Adrenal gland (tissue), 12 donors: Measurements from ENCODE around the gene DDI2. TPM values are rescaled to one million over a fixed set of nuclear protein-coding genes. Genes with fewer than 3 reads are reported as not detected.
"Not testable (repeated sequence)": the region's sequence is repeated elsewhere in the genome, so short reads cannot be mapped to it uniquely, and the experiment has no call there.

Experiments
- DNase-seq, 7 donors: peaks; one replicate each; pipeline ENCODE4 v3.0.0-alpha.2; 2019 to 2020
- H3K27ac ChIP-seq, 5 donors: fragments of 200-600 bp; sonication (generic) in 4 of 5; 1 replicate in 3 of 5; 2 replicates in 2 of 5; pipeline versions ENCODE4 v1.5.1 to v1.8.0; 2016 to 2020; ENCODE audit warnings: mild to moderate bottlenecking in 1 of 5
- H3K27me3 ChIP-seq: fragments of 200-600 bp; 2 replicates; pipeline ENCODE4 v1.8.0; 2021
- H3K36me3 ChIP-seq, 2 donors: fragments of 200-600 bp; replicated peaks in 1 of 2; 1 replicate in 1 of 2; 2 replicates in 1 of 2; pipeline versions ENCODE4 v1.5.1 to v1.8.0; 2018 to 2022
- H3K4me1 ChIP-seq, 2 donors: fragments of 200-600 bp; replicated peaks in 1 of 2; 1 replicate in 1 of 2; 2 replicates in 1 of 2; pipeline versions ENCODE4 v1.5.1 to v1.8.0; 2018 to 2021
- H3K4me3 ChIP-seq, 4 donors: fragments of 200-600 bp; sonication (generic) in 3 of 4; one replicate each; pipeline ENCODE4 v1.5.1; 2016 to 2018
- H3K9me3 ChIP-seq, 3 donors: fragments of 200-600 bp; sonication (generic) in 1 of 3; replicated peaks in 1 of 3; 1 replicate in 2 of 3; 2 replicates in 1 of 3; pipeline versions ENCODE4 v1.5.1 to v1.8.0; 2016 to 2021
- CTCF ChIP-seq, 6 experiments: fragments of 450-650 bp in 4 of 6; fragments of 200-600 bp in 2 of 6; sonication (generic) in 1 of 6; IDR thresholded peaks; 1 replicate in 5 of 6; 2 replicates in 1 of 6; pipeline versions ENCODE4 v1.5.1 to v1.8.0; 2016 to 2021; ENCODE audit warnings: antibody characterized with exemption in 6 of 6, mild to moderate bottlenecking in 2 of 6, moderate library complexity in 1 of 6
- POLR2A ChIP-seq, 2 donors: fragments of 450-650 bp; IDR thresholded peaks; one replicate each; pipeline ENCODE4 v1.6.1; 2017; ENCODE audit warnings: antibody characterized with exemption in 2 of 2, mild to moderate bottlenecking in 2 of 2, moderate library complexity in 1 of 2
- WGBS, 4 donors: extraction: QIAGEN DNeasy Blood & Tissue Kit in 2 of 4; methylation state at CpG; one replicate each; pipeline versions ENCODE4 v1.1.5 to v1.1.7; 2013 to 2017; 5-methylcytosine and 5-hydroxymethylcytosine counted together
- intact Hi-C, 2 donors: fragments of 100-400 bp; cut with DNase I; formaldehyde crosslinking; loops; one replicate each; pipeline versions ENCODE4 v1.14.1 to v1.15.0; 2022 to 2023
- polyA plus RNA-seq, 3 donors: library from polyadenylated mRNA; stranded (reverse); fragments of 200-250 nt in 2 of 3; fragments of 350-450 nt in 1 of 3; fragmentation: Illumina TruSeq in 1 of 3; extraction: RNeasy Lipid Tissue Mini Kit (QIAGEN cat#74804) in 1 of 3; gene quantifications; one replicate each; pipeline ENCODE4 v1.2.3, GENCODE V29; 2013 to 2014
- total RNA-seq, 9 donors: library from RNA; depleted of rRNA in 4 of 9; stranded (reverse); fragments of >200 nt in 4 of 9; fragments of 120-200 nt in 1 of 9; fragmentation: NEBNext Ultra II Directional in 1 of 9; extraction: Animal tissue kit (Norgen Biotek cat#: 25700) in 1 of 9; gene quantifications; one replicate each; pipeline versions ENCODE4 v1.1.0 to v1.2.4, GENCODE V29; 2013 to 2023
- donor health status: healthy with polysubstance abuse.
- donor health status: Bipolar disorder and iron deficiency.
- donor health status: DM: yes; HTN: yes; CAD: no.
- donor health status: DM: no; HTN: no; CAD: no.
- donor health status: DM: no; HTN: no; CAD: no.
- donor health status: DM: yes; HTN: yes; CAD: no.

Gene DDI2
- total and polyA plus RNA-seq, 12 donors, result 5.3 to 46.3 (median 27.2) TPM

- no peaks in the 10 kb centered on the region for H3K27me3 ChIP-seq
Observed at GRCh38 chr1:15603050-15603965, 13.9 kb upstream of the DDI2 start.

GRCh38 chr1:15603966-15604282 lies 13.3 kb upstream of the DDI2 start:
- intact Hi-C loops, DNase-seq, H3K9me3 ChIP-seq, H3K27me3 ChIP-seq, H3K36me3 ChIP-seq: not testable (repeated sequence)
- peak overlapping the region; percentile 59 to 89 (median 84) for H3K27ac ChIP-seq
- WGBS, 4 donors, result 59 to 74% (median 61%) methylated on average over 13 of the region's 13 CpGs
- H3K4me1 ChIP-seq, result peaks cover 3 to 13% of the 10 kb centered on the region in 2 donors
- peak overlapping the region in 3 of 4 donors; percentile 9 to 75 (median 36) for H3K4me3 ChIP-seq

More at GRCh38 chr1:15603050-15603965, 13.9 kb upstream of the DDI2 start:
- intact Hi-C loops, result no loop called here
- H3K36me3 ChIP-seq, result no peaks in the 10 kb centered on the region
- no peaks in the 10 kb centered on the region for H3K9me3 ChIP-seq
- 1 to 4% (median 1%) methylated on average over 8 to 56 of the region's 56 CpGs for WGBS, 4 donors
- H3K27ac ChIP-seq, result peak overlapping the region; percentile 59 to 89 (median 84)
- H3K4me3 ChIP-seq, result peak overlapping the region; percentile 36 to 86 (median 74)
- peaks cover 5 to 13% of the 10 kb centered on the region in 2 donors for H3K4me1 ChIP-seq
- peak; percentile 96 to 99 (median 98) for DNase-seq
- TF ChIP-seq POLR2A (IDR thresholded peaks at IDR 0.05) (peak; percentile 48 to 84), CTCF (IDR thresholded peaks at IDR 0.05) (no peak)

GRCh38 chr1:15604400-15604799 lies 12.9 kb upstream of the DDI2 start:
- H3K4me3 ChIP-seq, H3K36me3 ChIP-seq, intact Hi-C loops, H3K27me3 ChIP-seq, H3K9me3 ChIP-seq, DNase-seq: not testable (repeated sequence)
- Histone ChIP-seq H3K27ac (peak overlapping the region in 1 of 5 donors; percentile 84), H3K4me1 (peaks cover 3 to 13% of the 10 kb centered on the region in 2 donors)
- 96 to 98% (median 97%) methylated on average over 12 to 21 of the region's 21 CpGs for WGBS, 4 donors

- Histone ChIP-seq H3K27ac (no peak overlapping the region), H3K9me3 (no peaks in the 10 kb centered on the region), H3K4me3 (no peak overlapping the region), H3K27me3 (no peaks in the 10 kb centered on the region), H3K36me3 (no peaks in the 10 kb centered on the region), H3K4me1 (peaks cover 3 to 13% of the 10 kb centered on the region in 2 donors)
- TF ChIP-seq CTCF (IDR thresholded peaks at IDR 0.05), result no peak
- no peak for TF ChIP-seq POLR2A (IDR thresholded peaks at IDR 0.05)
- DNase-seq, result no peak
- 90 to 94% (median 92%) methylated on average over 11 of the region's 11 CpGs for whole genome bisulfite sequencing, 4 donors
- intact Hi-C loops, result no loop called here
Observed at GRCh38 chr1:15605398-15606383, 11.6 kb upstream of the DDI2 start.

- no peaks in the 10 kb centered on the region for H3K27me3 ChIP-seq
- no peak overlapping the region for H3K27ac ChIP-seq
- intact Hi-C loops, result no loop called here
- no peak for DNase-seq
- H3K36me3 ChIP-seq, result no peaks in the 10 kb centered on the region
- no peaks in the 10 kb centered on the region for H3K4me1 ChIP-seq
- no peak for TF ChIP-seq POLR2A (IDR thresholded peaks at IDR 0.05)
- TF ChIP-seq CTCF (IDR thresholded peaks at IDR 0.05), result no peak
- no peak overlapping the region for H3K4me3 ChIP-seq
- no peaks in the 10 kb centered on the region for H3K9me3 ChIP-seq
- 85 to 91% (median 89%) methylated on average over 7 of the region's 7 CpGs for WGBS, 4 donors
Observed at GRCh38 chr1:15609631-15610030, 7.6 kb upstream of the DDI2 start.
